Right forelimb (tissue), 1 donor: Measurements from ENCODE around the gene ENKUR.

Experiments
- DNase-seq: peaks from one replicate; pipeline ENCODE4 v3.0.0-alpha.2; 2018

The ENKUR gene

DNA sequence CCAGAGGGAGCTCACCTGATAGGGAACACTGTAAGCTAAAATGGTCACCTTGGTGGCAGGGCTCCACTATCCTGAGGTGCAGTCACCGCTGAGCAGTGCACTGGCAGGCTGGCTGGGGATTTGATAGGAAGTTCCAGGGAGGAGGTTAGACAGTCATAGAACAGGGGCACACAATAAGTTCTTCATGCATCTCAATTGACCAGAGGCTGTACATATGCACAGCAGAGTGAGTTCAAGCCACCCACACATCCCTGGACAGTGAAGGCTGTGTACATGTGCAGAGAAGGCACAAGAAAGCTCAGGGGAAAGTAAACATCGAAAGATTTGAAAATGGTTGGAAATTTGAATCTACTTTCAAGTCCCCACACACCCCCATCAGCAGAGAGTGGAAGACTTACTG, 77.4 kb downstream of the ENKUR start:
- DNase-seq, result no peak

- DNase-seq, result no peak
Observed at GRCh38 chr10:24938076-24938475, 77.9 kb downstream of the ENKUR start.

- no peak for DNase-seq
Observed at GRCh38 chr10:24935504-24936292, 80.3 kb downstream of the ENKUR start.
